ENCODE data around the gene CCDC180.
"Not testable (repeated sequence)": the region's sequence is repeated elsewhere in the genome, so short reads cannot be mapped to it uniquely, and the experiment has no call there.

CCDC180 gene

DNA sequence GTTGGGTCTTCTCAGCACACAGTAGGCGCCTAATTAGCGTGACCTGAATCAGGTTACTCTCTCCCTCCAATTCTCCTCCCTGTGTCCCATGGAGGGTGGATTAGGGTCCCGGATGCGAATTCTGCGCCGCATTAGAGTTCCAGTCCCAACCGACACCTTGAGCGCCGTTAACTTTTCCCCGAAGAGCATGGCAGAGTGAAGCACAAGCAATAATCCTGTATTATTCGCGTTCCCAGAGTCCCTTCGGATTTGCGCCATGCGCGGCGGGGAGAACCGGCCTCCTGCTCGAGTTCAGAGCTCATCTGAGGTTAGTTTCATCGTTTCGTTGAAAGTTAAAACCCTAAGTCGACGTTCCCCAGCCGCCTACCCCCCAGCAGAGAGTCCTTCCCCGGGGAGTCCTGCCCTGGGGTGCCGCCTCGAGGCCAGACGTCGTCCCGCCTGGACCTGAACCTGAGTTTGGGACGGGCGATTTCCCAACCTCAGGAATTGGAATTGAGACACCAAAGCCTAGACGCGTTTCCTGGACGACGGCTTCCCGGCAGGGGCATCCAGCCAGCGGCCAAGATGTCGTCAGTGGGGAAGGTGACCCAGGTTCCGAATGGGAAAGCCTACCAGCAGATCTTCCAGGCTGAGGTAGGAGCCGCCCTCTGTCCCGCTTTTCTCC, at the start of gene CCDC180:
CCDC180 (plus strand) TSS at position 160 of the 664 bp plus-strand sequence; CDS start at position 565, 405 bp downstream.
- DNase-seq, result no peak

DNA sequence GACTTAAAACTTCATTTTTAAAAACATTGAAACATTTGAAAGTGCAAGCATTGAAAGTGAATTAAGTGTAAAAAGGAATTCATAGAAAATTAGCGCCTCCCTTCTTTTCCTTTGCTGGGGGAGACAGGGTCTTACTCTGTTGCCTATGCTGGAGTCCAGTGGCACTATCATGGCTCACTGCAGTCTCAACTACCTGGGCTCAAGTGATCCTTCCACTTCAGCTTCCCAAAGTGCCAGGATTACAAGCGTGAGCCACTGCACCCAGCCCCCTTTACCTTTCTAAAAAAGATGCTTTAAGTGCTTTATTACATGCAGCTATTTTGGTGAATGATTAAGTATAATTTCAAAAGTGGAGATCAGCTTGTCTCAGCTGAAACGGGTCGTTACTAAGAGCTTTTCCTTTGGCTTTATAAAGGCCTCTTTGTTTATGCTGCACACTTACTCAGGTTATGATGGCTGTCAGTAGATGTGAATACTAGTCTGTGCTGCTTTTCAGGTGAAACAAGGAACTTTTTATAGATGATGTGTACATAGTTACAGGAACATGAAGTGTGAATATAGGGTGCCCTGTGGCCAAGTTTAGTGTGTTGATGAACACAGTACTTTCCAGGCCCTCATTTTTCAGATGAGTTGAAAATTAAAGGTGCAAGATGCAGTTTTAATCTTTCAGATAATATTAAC, 47.5 kb upstream of the CCDC180 start:
- DNase-seq, result not testable (repeated sequence)

DNA sequence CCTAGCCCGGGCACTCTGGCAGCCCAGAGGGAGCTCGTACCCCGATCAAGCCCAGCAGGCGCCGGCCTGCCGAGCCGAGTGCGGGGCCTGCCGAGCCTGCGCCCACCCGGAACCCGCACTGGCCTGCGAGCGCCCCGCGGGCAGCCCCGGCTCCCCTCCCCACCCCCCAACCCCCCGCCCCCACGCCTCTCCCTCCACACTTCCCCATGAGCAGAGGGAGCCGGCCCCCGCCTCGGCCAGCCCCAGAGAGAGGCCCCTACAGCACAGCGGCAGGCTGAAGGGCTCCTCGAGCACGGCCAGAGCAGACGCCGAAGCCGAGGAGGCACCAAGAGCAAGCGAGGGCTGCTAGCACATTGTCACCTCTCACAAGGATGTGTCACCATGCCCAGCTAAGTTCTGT, 36.2 kb upstream of the CCDC180 start:
- no peak for DNase-seq

DNA sequence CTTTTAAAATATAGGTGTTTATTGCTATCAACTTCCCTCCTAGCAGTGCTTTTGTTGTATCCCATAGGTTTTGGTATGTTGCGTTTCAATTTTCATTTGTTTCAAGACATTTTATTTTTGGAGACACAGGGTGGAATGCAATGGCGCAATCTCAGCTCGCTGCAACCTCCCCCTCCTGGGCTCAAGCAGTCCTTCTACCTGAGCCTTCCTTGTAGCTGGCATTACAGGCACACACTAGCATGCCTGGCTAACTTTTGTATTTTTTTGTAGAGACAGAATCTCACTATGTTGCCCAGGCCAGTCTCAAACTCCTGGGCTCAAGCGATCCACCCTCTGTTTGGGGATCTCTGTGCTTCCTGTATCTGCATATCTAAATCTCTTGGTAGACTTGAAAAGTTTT, 35.4 kb upstream of the CCDC180 start:
- no peak for DNase-seq

DNA sequence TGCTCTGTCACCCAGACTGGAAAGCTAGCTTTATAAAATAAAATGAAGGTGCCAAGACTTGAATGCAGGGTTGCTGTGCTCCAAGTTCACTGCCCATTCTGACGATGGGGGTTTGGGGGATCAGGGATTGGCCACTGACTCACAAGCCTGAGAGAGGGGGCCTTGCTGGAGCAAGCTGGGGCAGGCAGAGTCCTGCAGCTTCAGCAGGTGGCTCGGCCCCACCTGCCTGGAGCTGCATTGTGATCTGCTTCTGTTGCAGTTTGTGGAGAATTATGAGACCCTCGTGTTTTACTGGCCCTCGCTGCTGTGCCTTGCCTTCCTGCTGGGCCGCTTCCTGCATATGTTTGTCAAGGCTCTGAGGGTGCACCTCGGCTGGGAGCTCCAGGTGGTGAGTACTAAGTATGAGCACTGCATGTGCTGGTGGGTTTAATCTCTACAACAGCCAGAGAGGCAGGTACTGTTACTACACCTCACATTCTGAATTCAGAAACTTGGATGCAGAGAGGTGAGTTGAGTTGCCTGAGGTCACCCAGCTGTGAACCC, 31.1 kb upstream of the CCDC180 start:
- DNase-seq, result no peak

DNA sequence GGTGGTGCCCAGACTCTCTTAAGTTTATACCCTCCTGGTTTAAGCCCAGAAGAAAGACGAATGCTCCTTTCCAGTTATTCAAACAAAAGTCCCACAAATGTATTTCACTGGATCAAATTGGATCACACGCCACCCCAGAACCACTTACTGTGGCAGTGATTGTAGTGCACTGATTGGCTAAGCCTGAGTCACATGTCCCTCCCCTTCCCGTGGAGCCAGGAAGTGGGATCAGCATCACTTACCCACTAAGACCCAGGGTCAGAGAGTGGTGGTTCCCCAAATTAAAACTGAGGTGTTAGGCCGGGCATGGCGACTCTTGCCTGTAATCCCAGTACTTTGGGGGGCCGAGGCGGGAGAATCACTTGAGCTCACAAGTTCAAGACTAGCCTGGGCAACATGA, 29.5 kb upstream of the CCDC180 start:
- no peak for DNase-seq

DNA sequence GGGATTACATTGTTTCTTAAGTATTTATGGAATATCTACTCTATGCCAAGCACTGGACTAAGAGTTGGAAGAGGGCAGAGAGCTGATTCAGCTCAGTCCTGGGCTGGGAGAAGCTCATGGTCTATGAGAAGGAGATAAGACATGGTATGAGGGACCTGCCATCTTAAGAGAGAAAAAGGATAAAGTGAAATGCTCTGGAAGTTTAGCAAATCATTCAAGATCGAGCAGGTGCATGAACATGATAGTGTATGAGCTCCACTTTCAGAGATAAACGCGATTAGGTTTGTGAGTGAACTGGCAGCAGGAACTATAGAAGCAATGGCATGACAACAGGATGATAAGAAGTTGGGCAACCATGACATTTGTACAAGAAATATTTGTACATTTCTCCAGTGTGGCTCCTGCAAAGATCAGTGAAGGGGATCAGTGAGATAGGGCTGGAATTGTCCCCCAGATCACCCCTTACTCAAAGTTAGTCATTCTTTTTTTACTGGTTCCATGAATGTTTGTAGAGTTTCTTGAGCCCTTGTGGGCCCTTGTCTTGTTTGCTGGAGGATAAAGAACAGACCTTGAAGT, 26.6 kb upstream of the CCDC180 start:
- no peak for DNase-seq

DNA sequence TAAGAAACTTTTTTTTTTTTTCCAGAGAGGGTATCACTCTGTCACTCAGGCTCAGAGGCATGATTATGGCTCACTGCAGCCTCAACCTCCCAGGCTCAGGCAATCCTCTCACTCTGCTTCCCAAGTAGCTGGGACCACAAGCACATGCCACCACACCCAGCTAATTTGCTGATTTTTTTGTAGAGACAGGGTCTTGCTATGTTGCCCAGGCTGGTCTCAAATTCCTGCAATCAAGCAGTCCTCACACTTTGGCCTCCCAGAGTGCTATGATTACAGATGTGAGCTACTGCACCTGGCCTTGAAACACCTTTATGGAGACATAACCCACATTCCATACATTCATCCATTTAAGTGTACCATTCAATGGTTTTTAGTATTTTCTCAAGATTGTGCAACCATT, 23.7 kb upstream of the CCDC180 start:
- DNase-seq, result no peak

DNA sequence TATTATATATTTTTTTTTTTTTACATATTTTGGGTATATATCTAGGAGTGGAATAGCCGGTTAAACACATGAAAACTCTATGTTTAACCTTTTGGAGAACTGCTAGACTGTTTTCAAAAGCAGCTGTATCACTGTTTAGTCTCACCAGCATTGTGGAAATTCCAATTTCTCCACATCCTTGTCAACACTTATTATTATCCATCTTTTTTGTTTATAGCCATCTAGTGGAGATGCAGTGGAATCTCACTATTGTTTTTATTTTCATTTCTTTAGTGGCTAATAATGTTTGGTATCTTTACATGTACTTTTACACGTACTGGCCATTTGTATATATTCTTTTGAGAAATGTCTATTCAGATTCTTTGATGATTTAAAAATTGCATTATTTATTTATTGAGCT, 22.7 kb upstream of the CCDC180 start:
- no peak for DNase-seq

DNA sequence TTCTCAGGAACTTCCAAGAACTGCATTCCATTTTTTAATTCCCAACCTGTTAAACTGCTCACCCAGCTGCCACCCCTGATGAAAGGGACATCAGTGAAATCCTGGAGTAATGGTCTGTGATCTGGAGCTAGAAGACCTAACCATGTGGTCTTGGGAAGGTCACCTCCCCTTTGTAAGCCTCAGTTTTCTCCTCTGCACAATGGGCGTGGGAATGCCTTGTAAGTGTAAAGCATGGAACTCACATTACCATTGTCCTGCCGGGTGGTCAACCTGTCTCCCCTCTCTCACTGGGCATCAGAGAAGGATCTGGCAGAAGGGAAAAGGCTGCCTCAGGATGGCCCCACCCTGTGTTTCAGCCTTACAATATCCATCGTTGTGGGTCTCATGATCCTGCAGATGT, 15.3 kb upstream of the CCDC180 start:
- no peak for DNase-seq

DNA sequence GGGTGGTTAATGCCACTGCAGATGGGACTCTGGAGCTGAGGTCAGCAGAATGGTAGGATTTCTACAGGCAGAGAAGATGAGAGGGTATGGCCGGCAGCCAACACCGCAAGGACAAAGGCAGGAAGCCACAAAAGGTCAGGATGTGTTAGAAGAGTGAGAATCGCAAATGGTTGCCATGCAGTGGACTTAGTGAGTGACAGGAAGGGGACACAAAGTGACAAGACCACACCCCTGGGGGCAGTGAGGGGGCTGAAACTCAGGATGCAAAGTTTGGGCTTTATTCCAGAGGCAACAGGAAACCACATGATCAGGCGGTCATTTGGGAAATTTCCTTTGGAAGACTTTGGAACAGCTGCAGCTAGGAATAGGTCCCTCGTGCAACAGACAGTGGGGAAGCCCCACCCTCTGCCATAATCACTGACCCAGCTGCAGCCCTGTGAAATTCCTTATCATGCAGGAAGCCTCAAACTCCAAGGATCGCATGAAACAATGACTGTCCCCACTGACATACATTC, 14.2 kb upstream of the CCDC180 start:
- DNase-seq, result no peak

DNA sequence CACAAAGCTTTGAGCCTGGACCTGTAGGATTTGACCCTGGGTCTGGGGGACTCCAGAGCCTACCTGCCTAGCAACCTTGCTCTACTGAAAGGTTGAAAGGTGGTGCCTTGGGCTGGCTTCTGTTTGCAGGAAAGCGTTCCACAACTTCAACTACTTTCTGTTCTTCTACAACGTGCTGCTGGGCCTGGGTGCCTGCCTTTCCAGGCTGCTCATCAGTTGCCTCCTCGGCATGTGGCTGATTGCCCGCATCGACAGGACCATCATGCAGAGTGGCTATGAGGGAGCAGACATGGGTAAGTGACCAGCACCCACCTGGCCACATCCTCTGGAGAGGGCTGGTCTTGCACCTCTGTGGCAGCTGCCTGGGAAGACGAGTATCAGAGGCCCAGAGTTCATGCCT, 13.6 kb upstream of the CCDC180 start:
- no peak for DNase-seq

DNA sequence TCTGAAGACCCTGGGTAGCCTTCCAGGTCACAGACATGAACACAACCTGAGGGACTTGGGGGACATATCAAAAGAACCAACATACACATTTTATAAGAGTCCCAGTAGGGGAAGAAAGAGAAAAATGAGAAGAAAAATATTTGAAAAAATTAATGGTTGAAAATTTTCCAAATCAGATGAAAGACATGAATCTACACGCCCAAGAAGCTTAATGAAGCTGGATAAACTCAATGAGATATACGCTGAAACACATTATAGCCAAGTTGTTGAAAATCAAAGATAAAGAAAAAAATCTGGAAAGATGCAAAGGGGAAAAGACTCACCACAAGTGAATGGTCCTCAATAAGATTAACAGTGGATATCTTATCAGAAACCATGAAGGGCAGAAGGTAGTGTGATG, 9.6 kb upstream of the CCDC180 start:
- DNase-seq, result no peak

DNA sequence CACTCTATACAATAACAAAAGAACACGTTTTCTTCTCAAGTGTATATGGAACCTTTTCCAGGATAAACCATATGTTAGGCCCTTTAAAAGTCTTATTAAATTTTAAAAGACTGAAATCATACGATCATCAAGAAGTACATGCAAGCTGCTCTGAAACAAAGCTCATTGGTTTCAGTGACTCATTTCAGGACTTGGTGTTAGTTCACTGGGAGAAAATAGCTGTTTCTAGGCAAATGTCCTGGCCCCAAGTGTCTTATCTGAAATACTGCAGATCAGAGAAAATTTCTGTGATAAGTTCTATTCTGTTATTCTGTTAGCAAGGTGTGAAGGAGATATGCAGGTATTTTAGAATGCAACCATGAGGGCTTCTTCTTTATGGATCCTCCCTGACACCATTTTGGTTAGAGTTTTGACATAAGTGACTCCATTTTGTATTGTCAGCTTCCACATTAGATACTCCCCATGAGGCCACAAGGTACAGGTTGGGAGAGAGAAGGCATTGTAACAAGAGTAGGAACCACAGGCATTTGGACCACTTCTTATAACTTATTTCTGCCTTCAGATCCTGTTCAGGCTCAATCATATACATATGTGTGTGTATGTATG, 7.5 kb upstream of the CCDC180 start:
- no peak for DNase-seq

DNA sequence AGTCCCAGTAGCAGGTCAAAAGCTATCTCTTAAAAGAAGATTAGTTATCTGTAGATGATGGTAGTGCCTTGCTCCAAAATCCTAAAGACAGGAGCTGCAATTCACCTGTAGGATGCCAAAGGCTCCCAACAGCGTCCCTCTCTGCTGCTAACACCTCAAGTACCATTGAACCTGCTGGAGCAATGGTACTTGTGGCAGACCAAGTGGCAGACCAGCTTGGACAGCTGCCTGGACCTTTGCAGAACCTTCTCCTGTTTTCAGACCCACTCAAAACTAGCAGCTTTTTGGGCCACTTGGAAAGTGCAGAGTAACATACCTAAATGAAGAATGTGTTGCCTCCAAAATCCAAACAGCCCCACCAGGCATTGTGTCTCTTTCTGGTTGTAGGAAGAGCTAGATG, 6.9 kb upstream of the CCDC180 start:
- DNase-seq, result no peak

DNA sequence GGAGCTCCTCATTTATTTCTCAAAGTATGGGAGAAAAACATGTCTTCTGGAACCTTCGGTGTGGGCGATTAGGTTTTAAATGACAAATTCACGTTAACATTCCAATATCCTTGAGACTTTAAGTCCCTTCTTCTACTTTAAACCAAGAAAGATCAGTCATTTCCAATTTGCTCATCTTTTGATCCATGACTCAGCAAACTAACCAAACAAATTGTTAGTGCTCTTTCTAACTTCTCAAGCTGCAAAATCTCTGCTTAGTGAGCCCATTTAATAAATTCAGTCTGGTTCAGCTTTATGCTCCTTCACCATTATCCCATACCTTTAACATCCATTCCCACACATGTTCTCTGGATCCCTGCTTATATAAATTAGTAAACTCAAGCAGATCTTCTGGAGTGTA, 5.5 kb upstream of the CCDC180 start:
- DNase-seq, result no peak

DNA sequence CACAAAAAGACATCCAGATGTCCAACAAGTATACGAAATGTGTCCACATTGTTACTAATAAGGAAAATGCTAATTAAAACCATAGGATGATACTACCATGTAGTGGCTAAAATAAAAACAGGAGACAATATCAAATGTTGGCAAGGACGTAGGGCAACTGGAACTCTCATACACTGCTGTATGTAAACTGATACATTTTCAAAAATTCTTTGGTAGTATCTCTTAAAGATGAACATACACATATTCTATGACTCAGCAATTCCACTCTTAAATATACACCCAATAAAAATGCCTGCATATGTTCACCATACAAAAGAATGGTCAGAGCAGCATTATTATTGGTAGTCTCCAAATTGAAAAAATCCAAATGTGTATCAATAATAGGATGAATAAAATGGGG, 2.9 kb upstream of the CCDC180 start:
- DNase-seq, result no peak

DNA sequence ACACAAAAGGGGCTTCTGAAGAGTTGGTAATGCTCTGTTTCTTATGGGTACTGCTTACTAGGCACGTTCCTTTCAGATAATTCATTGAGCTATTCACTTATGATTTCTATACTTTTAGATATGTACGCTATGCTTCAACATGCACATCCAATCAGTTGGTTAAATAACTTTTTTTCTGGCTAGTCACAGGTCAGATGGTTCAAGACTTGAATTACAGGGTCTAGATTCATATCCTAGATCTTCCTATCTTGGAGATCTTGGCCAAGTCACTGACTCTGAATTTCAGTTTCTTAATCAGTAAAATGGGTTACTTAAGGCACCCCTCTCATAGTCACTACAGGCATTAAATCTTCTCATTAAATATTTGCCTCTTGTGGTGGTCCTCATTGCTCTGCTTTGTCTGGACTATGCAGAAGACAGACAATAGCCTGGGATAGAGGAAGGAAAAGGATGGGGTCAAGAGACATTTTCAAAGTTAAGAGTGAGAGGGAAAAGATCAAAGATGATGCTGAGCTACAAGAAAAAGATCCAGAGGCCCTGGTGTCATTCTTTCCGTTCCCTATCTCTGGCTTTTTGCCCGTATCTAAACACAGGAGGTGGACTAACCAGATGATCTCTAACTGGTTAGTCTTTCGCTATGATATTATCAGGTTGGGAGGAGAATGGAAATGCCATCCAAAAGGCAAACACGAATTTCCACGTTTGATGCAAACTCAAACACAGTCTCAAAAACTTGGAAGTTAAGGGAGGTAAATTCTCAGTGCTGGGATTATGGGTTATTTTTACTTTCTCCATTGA, 1.8 kb upstream of the CCDC180 start:
- DNase-seq, result no peak

DNA sequence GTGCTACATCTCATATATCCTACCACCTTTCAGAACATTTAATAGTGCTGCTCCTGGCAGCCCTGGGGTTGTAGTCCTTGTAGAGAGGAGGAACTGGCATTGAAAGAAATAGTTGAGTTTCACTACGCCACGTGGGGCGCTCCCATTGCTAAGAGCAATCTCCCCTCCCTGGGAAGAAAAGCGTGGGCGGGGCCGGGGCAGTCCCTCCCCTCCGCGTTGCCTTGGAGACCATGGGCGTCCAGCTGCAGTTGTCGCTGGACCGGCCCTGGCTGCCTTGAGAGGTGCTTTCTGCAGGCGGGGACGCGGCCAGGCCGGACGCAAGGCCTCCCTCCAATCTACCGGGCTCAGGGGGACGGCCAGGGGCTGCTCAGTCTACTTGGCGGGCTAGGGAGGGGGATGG, 368 bp upstream of the CCDC180 start:
- no peak for DNase-seq

DNA sequence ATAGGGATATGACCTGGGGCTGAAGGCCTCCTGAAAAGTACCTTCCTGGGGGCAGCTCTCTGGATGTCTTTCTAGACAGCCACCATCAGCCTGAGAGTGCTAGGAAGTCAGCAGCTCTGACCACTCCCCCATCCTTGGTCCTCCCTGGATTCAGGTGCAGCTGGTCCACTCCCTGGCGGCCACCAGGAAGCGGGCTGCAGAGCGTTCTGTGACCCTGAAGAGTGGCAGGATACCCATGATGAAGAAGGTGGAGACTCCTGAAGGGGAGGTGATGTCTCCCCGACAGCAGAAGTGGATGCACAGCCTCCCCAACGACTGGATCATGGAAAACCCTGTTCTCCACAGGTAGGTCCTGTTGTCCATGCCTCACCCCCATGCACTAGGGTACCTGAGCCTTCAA, 1.8 kb downstream of the CCDC180 start:
- DNase-seq, result no peak

DNA sequence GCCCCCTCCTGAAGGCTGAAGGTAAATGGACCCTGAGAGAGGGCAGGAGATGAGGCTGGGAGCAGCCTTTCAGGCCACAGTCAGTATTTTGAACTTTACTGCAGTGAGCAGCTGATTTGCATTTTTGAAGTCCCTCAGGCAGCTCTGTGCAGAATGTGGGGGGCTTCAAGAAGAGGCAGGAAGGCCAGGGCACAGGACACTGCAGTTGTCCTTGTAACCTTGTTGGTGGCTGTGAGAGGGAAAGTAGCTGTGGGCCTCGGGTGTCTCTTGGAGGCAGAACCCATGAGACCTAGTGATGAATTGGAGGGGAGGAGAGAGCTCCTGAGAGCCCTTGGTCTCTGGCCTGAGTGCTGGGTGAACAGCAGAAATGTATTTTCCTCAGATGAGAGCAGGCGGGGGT, 2.6 kb downstream of the CCDC180 start:
- no peak for DNase-seq

DNA sequence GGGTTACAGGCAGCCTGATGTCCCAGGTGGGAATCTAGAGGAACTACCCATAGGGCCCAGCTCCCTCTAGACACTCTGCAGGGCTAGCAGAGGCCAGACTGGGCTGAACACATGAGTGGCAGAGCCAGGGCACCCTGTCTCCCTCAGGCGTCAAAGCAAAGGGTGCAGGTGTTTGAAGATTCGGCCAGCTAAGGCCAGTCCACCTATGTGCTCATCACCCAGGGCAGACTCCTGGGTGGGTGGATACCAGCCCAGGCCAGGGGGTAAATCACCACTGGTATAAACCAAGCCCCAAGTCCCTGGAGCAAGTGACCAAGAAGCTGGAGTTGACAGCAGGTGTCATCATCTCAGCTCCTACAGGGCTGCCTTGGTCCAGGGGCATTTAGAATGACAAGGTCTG, 3.4 kb downstream of the CCDC180 start:
- DNase-seq, result no peak
